WTC11 (cell line): ENCODE data around the gene SH3D19. TPM values are rescaled to one million over a fixed set of nuclear protein-coding genes. Genes with fewer than 3 reads are reported as not detected.

Experiments used
- ATAC-seq: fragments of 200-7000 bp; cut with Tn5 transposase; 2 replicates; pipeline ENCODE4 v1.10.0; 2021; ENCODE audit warnings: mild to moderate bottlenecking, moderate library complexity
- Bru-seq: library from RNA; stranded (reverse); fragments of 400-500 nt; gene quantifications from one replicate; lab custom pipeline; 2021; lab: Mats Ljungman, UMichigan
- CTCF ChIA-PET: fragments of 300-600 bp; sonication (Branson Sonifier 250); formaldehyde crosslinking; loops from one replicate; lab custom pipeline; 2021; ENCODE audit warnings: antibody characterized with exemption; lab: Charles Lee
- POLR2A ChIA-PET: fragments of 350-600 bp; sonication (Branson Sonifier 250); formaldehyde crosslinking; loops from one replicate; lab custom pipeline; 2021; ENCODE audit warnings: antibody characterized with exemption; lab: Charles Lee
- DNase-seq: peaks from one replicate; pipeline ENCODE4 v3.0.0; 2021; ENCODE audit warnings: low spot score
- H3K27ac Mint-ChIP-seq: 2 replicates; pipeline ENCODE4 v1.8.0; 2021; ENCODE audit warnings: mixed read lengths
- H3K27me3 Mint-ChIP-seq: 2 replicates; pipeline ENCODE4 v1.8.0; 2021; ENCODE audit warnings: low read depth, mild to moderate bottlenecking, moderate library complexity, mixed read lengths
- H3K36me3 Mint-ChIP-seq: 2 replicates; pipeline ENCODE4 v1.8.0; 2021; ENCODE audit warnings: mixed read lengths
- H3K4me1 Mint-ChIP-seq: 2 replicates; pipeline ENCODE4 v1.8.0; 2022; ENCODE audit warnings: mixed read lengths
- H3K4me3 Mint-ChIP-seq: 2 replicates; pipeline ENCODE4 v1.8.0; 2021; ENCODE audit warnings: mild to moderate bottlenecking, moderate library complexity, mixed read lengths
- H3K9me3 Mint-ChIP-seq: 2 replicates; pipeline ENCODE4 v1.8.0; 2021; ENCODE audit warnings: mixed read lengths
- ARID4B ChIP-seq: sonication (generic); formaldehyde crosslinking; IDR thresholded peaks from 2 replicates; pipeline ENCODE4 v1.8.0; 2023; ENCODE audit warnings: missing genetic modification reagents, mild to moderate bottlenecking, borderline replicate concordance
- CREM ChIP-seq: sonication (generic); formaldehyde crosslinking; IDR thresholded peaks from 2 replicates; pipeline ENCODE4 v1.8.1; 2022; ENCODE audit warnings: mild to moderate bottlenecking, missing genetic modification reagents, moderate library complexity
- E2F5 ChIP-seq: sonication (generic); formaldehyde crosslinking; IDR thresholded peaks from 2 replicates; pipeline ENCODE4 v1.8.1; 2022; ENCODE audit warnings: mild to moderate bottlenecking, moderate library complexity, missing genetic modification reagents
- ERG ChIP-seq: fragments of 250-450 bp; sonication (Bioruptor Pico); IDR thresholded peaks from 2 replicates; pipeline ENCODE4 v1.8.0; 2021; ENCODE audit warnings: mild to moderate bottlenecking
- FOXK1 ChIP-seq: sonication (generic); formaldehyde crosslinking; IDR thresholded peaks from 2 replicates; pipeline ENCODE4 v1.8.0; 2022; ENCODE audit warnings: mild to moderate bottlenecking, moderate library complexity, missing genetic modification reagents
- FOXP1 ChIP-seq: sonication (generic); formaldehyde crosslinking; IDR thresholded peaks from 2 replicates; pipeline ENCODE4 v1.8.0; 2022; ENCODE audit warnings: missing genetic modification reagents, mild to moderate bottlenecking, moderate library complexity, borderline replicate concordance
- FOXP4 ChIP-seq: sonication (generic); formaldehyde crosslinking; IDR thresholded peaks from 2 replicates; pipeline ENCODE4 v1.8.0; 2022; ENCODE audit warnings: mild to moderate bottlenecking, missing genetic modification reagents
- HMGA2 ChIP-seq: fragments of 250-450 bp; sonication (Bioruptor Pico); IDR thresholded peaks from 2 replicates; pipeline ENCODE4 v1.4.0; 2021; ENCODE audit warnings: mild to moderate bottlenecking, moderate library complexity
- HMGXB4 ChIP-seq: sonication (generic); formaldehyde crosslinking; IDR thresholded peaks from 2 replicates; pipeline ENCODE4 v1.8.1; 2023; ENCODE audit warnings: mild to moderate bottlenecking, moderate library complexity, missing genetic modification reagents
- IRF1 ChIP-seq: sonication (generic); formaldehyde crosslinking; IDR thresholded peaks from 2 replicates; pipeline ENCODE4 v1.8.0; 2023; ENCODE audit warnings: missing genetic modification reagents
- MYBL2 ChIP-seq: sonication (generic); formaldehyde crosslinking; IDR thresholded peaks from 2 replicates; pipeline ENCODE4 v1.8.1; 2023; ENCODE audit warnings: mild to moderate bottlenecking, moderate library complexity, missing genetic modification reagents
- SMAD3 ChIP-seq: sonication (generic); formaldehyde crosslinking; IDR thresholded peaks from 2 replicates; pipeline ENCODE4 v1.8.0; 2022; ENCODE audit warnings: missing genetic modification reagents, mild to moderate bottlenecking, borderline replicate concordance
- SP1 ChIP-seq: sonication (generic); formaldehyde crosslinking; conservative IDR thresholded peaks from 2 replicates; pipeline ENCODE4 v1.8.1; 2022; ENCODE audit warnings: missing genetic modification reagents
- TP53 ChIP-seq: sonication (generic); formaldehyde crosslinking; IDR thresholded peaks from 2 replicates; pipeline ENCODE4 v1.8.1; 2023; ENCODE audit warnings: mild to moderate bottlenecking, missing genetic modification reagents
- ZNF232 ChIP-seq: sonication (generic); formaldehyde crosslinking; IDR thresholded peaks from 2 replicates; pipeline ENCODE4 v1.8.0; 2022; ENCODE audit warnings: mild to moderate bottlenecking, missing genetic modification reagents
- ZNF532 ChIP-seq: fragments of 250-450 bp; sonication (Bioruptor Pico); IDR thresholded peaks from 2 replicates; pipeline ENCODE4 v1.9.0; 2021; ENCODE audit warnings: mild to moderate bottlenecking, borderline replicate concordance
- long read RNA-seq, 3 experiments: library from RNA in 1 of 3; library from capped mRNA in 1 of 3; library from polyadenylated mRNA in 1 of 3; unstranded in 2 of 3; stranded (forward) in 1 of 3; transcript quantifications; one replicate each; pipeline ENCODE4 v2.0.0, GENCODE V29; 2021
- total RNA-seq: library from RNA; stranded (reverse); gene quantifications from 3 replicates; pipeline ENCODE4 v1.2.3, GENCODE V29; 2021

Gene SH3D19
- total RNA-seq (39.2 to 41.6 TPM (median 41.4 TPM) in 3 replicates), Bru-seq, nascent RNA (percentile 83 among the genes with signal in this experiment)
- long read RNA-seq, experiment 1, full-length matches to known transcripts, result 60 of 268 reads
- long read RNA-seq, experiment 1, partial matches to known transcripts, result 46 of 268 reads
- long read RNA-seq, experiment 1, other reads (novel, unspliced or antisense), result 162 of 268 reads
- long read RNA-seq, experiment 2, full-length matches to known transcripts, result 8 of 61 reads
- long read RNA-seq, experiment 2, partial matches to known transcripts, result 13 of 61 reads
- long read RNA-seq, experiment 2, other reads (novel, unspliced or antisense), result 40 of 61 reads
- long read RNA-seq, experiment 3, result 0 reads

- DNase-seq, result peak; percentile 58
- H3K4me1 Mint-ChIP-seq, result peaks cover 38% of the 10 kb centered on the region
- H3K27ac Mint-ChIP-seq, result peak within 1 kb of the TSS; percentile 95
- POLR2A ChIA-PET, result interaction anchor here (0.6 to 1.2 kb wide), 9 partner anchors 9 to 162 kb away, joined by 3 to 6 read pairs (median 4); no protein-coding TSS in a partner anchor
- no peaks in the 10 kb centered on the region for H3K9me3 Mint-ChIP-seq
- no peaks in the 10 kb centered on the region for H3K36me3 Mint-ChIP-seq
- peak within 1 kb of the TSS; percentile 94 for H3K4me3 Mint-ChIP-seq
- H3K27me3 Mint-ChIP-seq, result no peaks in the 10 kb centered on the region
- CTCF ChIA-PET, result interaction anchor here (0.7 to 2.1 kb wide), 8 partner anchors 8 to 362 kb away, joined by 3 to 14 read pairs (median 4); partner anchors contain the start of gene PRSS48
- peak; percentile 73 for ATAC-seq
- peak; percentile 72 for TF ChIP-seq HMGXB4 (CRISPR knock-in tag)
- peak; percentile 19; the same call in 1 of the 2 replicates for TF ChIP-seq E2F5 (CRISPR knock-in tag)
- TF ChIP-seq SP1, result peak; percentile 50; the same call in 1 of the 2 replicates
- TF ChIP-seq ERG (CRISPR knock-in tag), result no peak
- no peak for TF ChIP-seq HMGA2 (CRISPR knock-in tag)
- TF ChIP-seq FOXP1 (CRISPR knock-in tag), result 0 out of 2 replicates have a peak, but pooled peaks have one; percentile 62
- 0 out of 2 replicates have a peak, but pooled peaks have one; percentile 11 for TF ChIP-seq SMAD3 (CRISPR knock-in tag)
- 0 out of 2 replicates have a peak, but pooled peaks have one; percentile 8 for TF ChIP-seq IRF1
- TF ChIP-seq ZNF532 (CRISPR knock-in tag), result 0 out of 2 replicates have a peak, but pooled peaks have one; percentile 17
- peak; percentile 55; the same call in 1 of the 2 replicates for TF ChIP-seq ZNF232 (CRISPR knock-in tag)
- 0 out of 2 replicates have a peak, but pooled peaks have one; percentile 22 for TF ChIP-seq FOXK1
- TF ChIP-seq MYBL2, result no peak
- TF ChIP-seq TP53 (CRISPR knock-in tag), result peak; percentile 47; the same call in 1 of the 2 replicates
- no peak for TF ChIP-seq CREM (CRISPR knock-in tag)
- peak; percentile 63; the same call in 1 of the 2 replicates for TF ChIP-seq ARID4B
- 0 out of 2 replicates have a peak, but pooled peaks have one; percentile 10 for TF ChIP-seq FOXP4 (CRISPR knock-in tag)
Measured at GRCh38 chr4:151325111-151325948, at the start of gene SH3D19. Gene SH3D19, minus strand, starts transcription at chr4:151325605. Its CDS starts 253 bp downstream, at chr4:151325352.
